Measurements from ENCODE around the gene ADO.
A peak's percentile ranks its signal among the peaks of the same experiment; 100 is the strongest.

ADO gene

DNA sequence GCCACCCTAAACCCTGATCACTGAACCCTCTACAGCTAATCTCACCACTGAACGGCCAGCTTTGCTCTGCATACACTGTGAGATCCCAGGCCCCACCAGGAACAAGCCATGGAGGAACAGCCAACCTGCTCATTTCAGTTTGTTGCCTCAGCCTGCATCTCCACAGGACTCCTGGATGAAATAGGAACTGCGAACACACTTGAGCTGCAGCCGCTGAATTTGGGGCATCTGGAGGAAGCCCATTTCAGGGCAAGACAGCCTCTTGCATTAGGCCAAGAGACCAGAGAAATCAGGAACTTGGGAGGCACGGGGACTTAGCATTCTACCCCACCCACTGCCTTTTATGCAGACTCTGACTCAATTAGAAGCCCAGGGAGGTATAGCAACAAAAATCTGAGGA lies 26.2 kb downstream of the ADO start:
- TF ChIP-seq, protein P1, sequence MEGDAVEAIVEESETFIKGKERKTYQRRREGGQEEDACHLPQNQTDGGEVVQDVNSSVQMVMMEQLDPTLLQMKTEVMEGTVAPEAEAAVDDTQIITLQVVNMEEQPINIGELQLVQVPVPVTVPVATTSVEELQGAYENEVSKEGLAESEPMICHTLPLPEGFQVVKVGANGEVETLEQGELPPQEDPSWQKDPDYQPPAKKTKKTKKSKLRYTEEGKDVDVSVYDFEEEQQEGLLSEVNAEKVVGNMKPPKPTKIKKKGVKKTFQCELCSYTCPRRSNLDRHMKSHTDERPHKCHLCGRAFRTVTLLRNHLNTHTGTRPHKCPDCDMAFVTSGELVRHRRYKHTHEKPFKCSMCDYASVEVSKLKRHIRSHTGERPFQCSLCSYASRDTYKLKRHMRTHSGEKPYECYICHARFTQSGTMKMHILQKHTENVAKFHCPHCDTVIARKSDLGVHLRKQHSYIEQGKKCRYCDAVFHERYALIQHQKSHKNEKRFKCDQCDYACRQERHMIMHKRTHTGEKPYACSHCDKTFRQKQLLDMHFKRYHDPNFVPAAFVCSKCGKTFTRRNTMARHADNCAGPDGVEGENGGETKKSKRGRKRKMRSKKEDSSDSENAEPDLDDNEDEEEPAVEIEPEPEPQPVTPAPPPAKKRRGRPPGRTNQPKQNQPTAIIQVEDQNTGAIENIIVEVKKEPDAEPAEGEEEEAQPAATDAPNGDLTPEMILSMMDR (conservative IDR thresholded peaks at IDR 0.05; ENCODE audit: low read depth, low read length) = no peak
- peak; percentile 49 for DNase-seq (ENCODE audit: low read depth)
- no peak overlapping the region for H3K4me3 ChIP-seq (ENCODE audit: low read depth, low read length)

DNA sequence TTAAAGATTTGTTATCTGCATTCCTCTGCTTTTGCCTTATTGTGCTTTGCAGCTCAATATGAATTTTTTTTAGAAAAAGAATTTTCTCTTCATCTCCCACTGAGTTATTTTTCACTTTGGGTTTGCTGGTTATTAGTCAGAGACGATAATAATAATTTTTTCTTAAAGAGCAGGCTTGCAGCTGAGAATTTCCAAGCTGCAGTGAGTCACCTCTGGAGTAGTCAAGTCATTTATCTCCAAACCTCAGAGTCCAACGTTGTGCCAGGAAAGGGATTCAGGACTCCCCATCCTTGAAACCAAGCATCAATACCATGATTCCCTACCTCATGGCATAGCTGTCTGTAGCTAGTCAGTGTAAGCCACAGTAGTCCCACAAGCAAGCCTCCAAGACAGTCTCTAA lies 26.8 kb downstream of the ADO start:
- no peak overlapping the region for H3K4me3 ChIP-seq (ENCODE audit: low read depth, low read length)
- TF ChIP-seq, protein P1 (conservative IDR thresholded peaks at IDR 0.05; ENCODE audit: low read depth, low read length) = no peak
- peak; percentile 81 for DNase-seq (ENCODE audit: low read depth)

DNA sequence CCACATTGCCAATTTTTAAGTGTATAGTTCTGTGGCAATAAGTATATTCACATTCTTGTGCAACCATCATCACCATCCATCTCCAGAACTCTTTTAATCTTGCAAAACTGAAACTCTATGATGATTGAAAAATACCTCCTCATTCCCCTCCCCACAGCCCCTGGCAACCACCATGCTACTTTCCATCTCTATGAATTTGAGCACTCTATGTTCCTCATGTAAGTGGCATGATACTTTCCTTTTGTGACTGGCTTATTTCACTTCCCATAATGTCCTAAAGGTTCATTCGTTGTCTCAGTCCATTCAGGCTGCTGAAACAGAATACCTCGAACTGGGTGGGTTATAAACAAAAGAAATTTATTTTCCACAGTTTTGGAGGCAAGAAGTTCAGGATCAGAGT lies 35.1 kb downstream of the ADO start:
- DNase-seq (ENCODE audit: low read depth) = no peak
- TF ChIP-seq, protein P1 (conservative IDR thresholded peaks at IDR 0.05; ENCODE audit: low read depth, low read length) = no peak
- H3K4me3 ChIP-seq (ENCODE audit: low read depth, low read length) = no peak overlapping the region

DNA sequence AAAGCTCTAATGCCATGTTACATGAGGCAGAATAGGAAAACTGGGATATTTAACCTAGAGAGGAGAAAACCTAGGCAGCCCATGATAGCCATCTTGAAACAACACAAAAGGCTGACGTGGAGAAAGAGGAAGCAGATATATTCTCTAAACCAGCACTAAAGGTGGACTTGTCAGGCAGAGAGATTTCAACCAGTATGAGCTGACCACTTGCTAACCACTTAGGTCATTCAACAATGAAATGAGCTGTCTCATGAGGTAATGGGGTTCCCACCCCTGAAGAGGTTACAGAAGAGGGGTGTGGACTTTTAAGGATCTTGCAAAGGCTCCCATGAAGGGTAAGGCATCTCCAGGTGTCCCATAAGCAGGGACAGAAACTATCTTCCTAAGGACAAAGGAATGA lies 38.5 kb downstream of the ADO start:
- no peak overlapping the region for H3K4me3 ChIP-seq (ENCODE audit: low read depth, low read length)
- TF ChIP-seq, protein P1 (conservative IDR thresholded peaks at IDR 0.05; ENCODE audit: low read depth, low read length) = no peak
- no peak for DNase-seq (ENCODE audit: low read depth)

DNA sequence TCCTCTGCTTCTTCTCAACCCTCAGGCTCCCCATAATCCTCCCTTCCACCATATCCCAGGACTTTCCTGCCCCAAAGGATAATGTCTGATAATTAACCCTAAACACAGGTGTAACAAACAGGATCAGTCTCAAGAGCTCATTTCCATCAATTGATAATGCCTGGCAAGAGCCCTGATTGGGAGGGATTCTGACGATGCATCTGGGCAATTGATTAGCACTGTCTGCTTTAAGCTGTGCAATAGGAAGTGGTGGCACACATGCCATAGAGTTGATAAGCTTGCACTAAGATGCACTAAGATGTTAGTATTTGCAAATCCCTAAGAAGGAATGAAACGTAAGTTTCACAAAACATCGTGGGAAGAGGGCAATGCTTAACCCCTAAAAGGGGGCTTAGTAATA lies 39.1 kb downstream of the ADO start:
- DNase-seq (ENCODE audit: low read depth) = no peak
- H3K4me3 ChIP-seq (ENCODE audit: low read depth, low read length) = no peak overlapping the region
- TF ChIP-seq, protein P1 (conservative IDR thresholded peaks at IDR 0.05; ENCODE audit: low read depth, low read length) = no peak

DNA sequence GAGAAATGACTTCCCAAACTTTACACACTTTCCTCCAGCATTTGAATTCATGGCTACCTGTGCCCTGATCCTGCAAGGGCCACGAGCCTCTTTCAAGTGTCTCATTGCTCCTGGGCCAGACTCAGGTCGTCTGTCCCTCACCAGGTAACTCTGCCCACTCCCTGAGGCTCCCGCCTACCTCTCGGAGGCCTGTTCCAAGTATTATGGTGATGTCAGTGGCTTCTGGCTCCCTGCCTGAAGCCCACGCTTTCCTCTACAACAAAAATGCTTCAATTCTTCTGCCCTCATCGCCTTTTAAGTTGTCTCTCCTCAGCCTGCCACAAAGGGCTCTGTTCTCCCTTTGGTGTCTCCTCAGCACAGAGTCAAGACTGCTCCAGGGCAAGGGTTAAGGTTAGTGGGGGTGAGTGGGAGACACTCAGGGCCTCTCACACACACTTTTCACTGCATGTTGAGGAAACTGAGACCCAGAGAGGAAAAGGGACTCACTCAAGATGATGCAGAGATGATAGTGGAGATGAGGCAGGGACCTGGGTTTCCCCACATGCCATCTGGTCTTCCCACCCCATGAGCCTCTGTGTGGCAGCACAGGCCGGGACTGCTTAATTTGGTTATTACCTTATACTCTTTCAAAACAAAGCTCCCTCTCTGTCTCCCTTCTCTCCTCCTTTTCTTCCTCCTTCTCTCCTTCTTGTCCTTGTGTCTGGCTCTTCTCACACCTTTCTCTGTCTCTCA lies 39.9 kb downstream of the ADO start:
- TF ChIP-seq, protein P1 (conservative IDR thresholded peaks at IDR 0.05; ENCODE audit: low read depth, low read length) = no peak
- no peak overlapping the region for H3K4me3 ChIP-seq (ENCODE audit: low read depth, low read length)
- no peak for DNase-seq (ENCODE audit: low read depth)

DNA sequence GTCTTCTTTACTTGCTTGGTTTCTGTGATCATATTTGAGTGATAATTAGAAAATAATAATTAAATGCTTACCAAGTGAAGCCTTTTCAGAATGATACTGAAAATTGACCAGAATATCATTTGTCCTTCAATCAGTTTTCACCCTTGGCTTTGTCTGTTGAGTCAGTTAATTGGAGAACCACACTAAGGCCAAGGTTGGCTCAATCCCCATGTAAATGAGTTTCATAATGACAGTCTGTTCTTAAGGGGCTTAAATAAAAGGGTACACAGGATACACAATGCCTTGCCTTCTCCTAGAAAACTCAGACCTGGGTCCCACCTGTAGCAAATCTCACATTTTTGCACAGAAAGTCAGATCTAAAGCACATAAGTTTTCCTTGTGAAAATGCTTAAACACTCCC lies 42.9 kb downstream of the ADO start:
- no peak for DNase-seq (ENCODE audit: low read depth)
- H3K4me3 ChIP-seq (ENCODE audit: low read depth, low read length) = no peak overlapping the region
- TF ChIP-seq, protein P1 (conservative IDR thresholded peaks at IDR 0.05; ENCODE audit: low read depth, low read length) = no peak

Data from choroid plexus epithelial cell (primary cell).